ENCODE measurements around the gene SMIM32. TPM values are rescaled to one million over a fixed set of nuclear protein-coding genes. Genes with fewer than 3 reads are reported as not detected.

The SMIM32 gene
- total and polyA plus RNA-seq, 2 experiments from 2014 or later = 0.27 to 0.56 TPM

DNA sequence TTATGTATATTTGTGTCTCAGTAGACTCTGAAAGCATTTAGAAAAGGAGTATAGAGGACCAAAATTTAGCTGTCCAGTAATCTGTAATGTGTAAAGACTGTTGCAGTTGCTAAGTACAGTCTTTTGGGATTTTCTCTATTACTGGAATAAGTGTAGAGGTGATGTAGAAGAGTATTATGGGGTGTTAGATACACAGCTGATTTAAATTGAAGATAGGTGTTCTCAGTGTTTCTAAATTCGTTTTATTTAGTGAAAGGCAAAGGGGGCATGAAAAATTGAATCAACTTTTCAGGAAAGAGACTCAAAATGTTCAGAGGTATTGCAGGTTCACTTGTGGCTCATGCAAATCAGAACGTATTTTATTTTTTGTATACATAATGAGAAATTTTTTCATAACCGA lies 46.8 kb downstream of the SMIM32 start:
- no peaks in the 10 kb centered on the region for H3K36me3 ChIP-seq (ENCODE audit: insufficient read depth)
- Mint-ChIP-seq H3K9me3 (no peaks in the 10 kb centered on the region), H3K4me1 (peaks cover 17% of the 10 kb centered on the region; the same call in 2 of the 3 replicates), H3K36me3 (ENCODE audit: low read depth) (no peaks in the 10 kb centered on the region), H3K4me3 (no peak overlapping the region), H3K27me3 (ENCODE audit: insufficient read depth, low read depth, poor library complexity) (no peaks in the 10 kb centered on the region), H3K27ac (no peak overlapping the region)
- TF ChIP-seq, protein P1, sequence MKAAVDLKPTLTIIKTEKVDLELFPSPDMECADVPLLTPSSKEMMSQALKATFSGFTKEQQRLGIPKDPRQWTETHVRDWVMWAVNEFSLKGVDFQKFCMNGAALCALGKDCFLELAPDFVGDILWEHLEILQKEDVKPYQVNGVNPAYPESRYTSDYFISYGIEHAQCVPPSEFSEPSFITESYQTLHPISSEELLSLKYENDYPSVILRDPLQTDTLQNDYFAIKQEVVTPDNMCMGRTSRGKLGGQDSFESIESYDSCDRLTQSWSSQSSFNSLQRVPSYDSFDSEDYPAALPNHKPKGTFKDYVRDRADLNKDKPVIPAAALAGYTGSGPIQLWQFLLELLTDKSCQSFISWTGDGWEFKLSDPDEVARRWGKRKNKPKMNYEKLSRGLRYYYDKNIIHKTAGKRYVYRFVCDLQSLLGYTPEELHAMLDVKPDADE (IDR thresholded peaks at IDR 0.05) = no peak
- ATAC-seq (no peak), DNase-seq (ENCODE audit: low spot score) (no peak)
- H3K4me2 ChIP-seq = no peak overlapping the region
- no peak overlapping the region for H3K27ac ChIP-seq (ENCODE audit: low read depth)
- no peaks in the 10 kb centered on the region for H3K27me3 ChIP-seq (ENCODE audit: insufficient read depth)
- no peaks in the 10 kb centered on the region for H3F3A ChIP-seq (replicated peaks; ENCODE audit: low read depth)
- peaks cover 98% of the 10 kb centered on the region for H3K79me2 ChIP-seq (replicated peaks; ENCODE audit: insufficient read depth)
- no peaks in the 10 kb centered on the region for H3K9me2 ChIP-seq (ENCODE audit: insufficient read depth)
- no peak overlapping the region for H3K4me3 ChIP-seq
- H3K4me1 ChIP-seq (ENCODE audit: insufficient read depth) = peaks cover 17% of the 10 kb centered on the region
- H4K20me1 ChIP-seq (replicated peaks; ENCODE audit: insufficient read depth) = peaks cover 65% of the 10 kb centered on the region
- H2AFZ ChIP-seq = no peak overlapping the region

GRCh38 chr5:136145030-136145429 lies 47.9 kb downstream of the SMIM32 start:
- H3K27me3 Mint-ChIP-seq (ENCODE audit: insufficient read depth, low read depth, poor library complexity) = no peaks in the 10 kb centered on the region
- no peaks in the 10 kb centered on the region for H3K27me3 ChIP-seq (ENCODE audit: insufficient read depth)
- DNase-seq (ENCODE audit: low spot score) (no peak), ATAC-seq (no peak)
- peaks cover 17% of the 10 kb centered on the region for H3K4me1 ChIP-seq (ENCODE audit: insufficient read depth)
- H4K20me1 ChIP-seq (replicated peaks; ENCODE audit: insufficient read depth) = peaks cover 63% of the 10 kb centered on the region
- H3K4me3 ChIP-seq = no peak overlapping the region
- peaks cover 100% of the 10 kb centered on the region for H3K79me2 ChIP-seq (replicated peaks; ENCODE audit: insufficient read depth)
- no peaks in the 10 kb centered on the region for H3K9me2 ChIP-seq (ENCODE audit: insufficient read depth)
- H3K9me3 Mint-ChIP-seq = no peaks in the 10 kb centered on the region
- no peak overlapping the region for H3K27ac ChIP-seq (ENCODE audit: low read depth)
- no peak overlapping the region for H2AFZ ChIP-seq
- H3K27ac Mint-ChIP-seq = no peak overlapping the region
- no peak overlapping the region for H3K4me3 Mint-ChIP-seq
- peaks cover 16% of the 10 kb centered on the region; the same call in 2 of the 3 replicates for H3K4me1 Mint-ChIP-seq
- H3K36me3 Mint-ChIP-seq (ENCODE audit: low read depth) = no peaks in the 10 kb centered on the region
- H3K36me3 ChIP-seq (ENCODE audit: insufficient read depth) = no peaks in the 10 kb centered on the region
- no peak overlapping the region for H3K4me2 ChIP-seq
- H3F3A ChIP-seq (replicated peaks; ENCODE audit: low read depth) = no peaks in the 10 kb centered on the region
- TF ChIP-seq POLR2AphosphoS5 (IDR thresholded peaks at IDR 0.05; ENCODE audit: low read depth) (no peak), NANOG (IDR thresholded peaks at IDR 0.05; ENCODE audit: borderline replicate concordance) (no peak), EZH2 (IDR thresholded peaks at IDR 0.05; ENCODE audit: low read depth, unreplicated experiment) (no peak), STAT1 (IDR thresholded peaks at IDR 0.05; ENCODE audit: unreplicated experiment) (no peak), EZH2phosphoT487 (IDR thresholded peaks at IDR 0.05; ENCODE audit: unreplicated experiment) (no peak), ZNF114 (CRISPR knock-in tag; IDR thresholded peaks at IDR 0.05) (no peak), CREB1 (CRISPR knock-in tag; IDR thresholded peaks at IDR 0.05; ENCODE audit: low read depth) (no peak), ZNF331 (CRISPR knock-in tag; IDR thresholded peaks at IDR 0.05; ENCODE audit: low read depth) (no peak), JUNB (IDR thresholded peaks at IDR 0.05; ENCODE audit: unreplicated experiment) (no peak)
- TF ChIP-seq, protein P2, sequence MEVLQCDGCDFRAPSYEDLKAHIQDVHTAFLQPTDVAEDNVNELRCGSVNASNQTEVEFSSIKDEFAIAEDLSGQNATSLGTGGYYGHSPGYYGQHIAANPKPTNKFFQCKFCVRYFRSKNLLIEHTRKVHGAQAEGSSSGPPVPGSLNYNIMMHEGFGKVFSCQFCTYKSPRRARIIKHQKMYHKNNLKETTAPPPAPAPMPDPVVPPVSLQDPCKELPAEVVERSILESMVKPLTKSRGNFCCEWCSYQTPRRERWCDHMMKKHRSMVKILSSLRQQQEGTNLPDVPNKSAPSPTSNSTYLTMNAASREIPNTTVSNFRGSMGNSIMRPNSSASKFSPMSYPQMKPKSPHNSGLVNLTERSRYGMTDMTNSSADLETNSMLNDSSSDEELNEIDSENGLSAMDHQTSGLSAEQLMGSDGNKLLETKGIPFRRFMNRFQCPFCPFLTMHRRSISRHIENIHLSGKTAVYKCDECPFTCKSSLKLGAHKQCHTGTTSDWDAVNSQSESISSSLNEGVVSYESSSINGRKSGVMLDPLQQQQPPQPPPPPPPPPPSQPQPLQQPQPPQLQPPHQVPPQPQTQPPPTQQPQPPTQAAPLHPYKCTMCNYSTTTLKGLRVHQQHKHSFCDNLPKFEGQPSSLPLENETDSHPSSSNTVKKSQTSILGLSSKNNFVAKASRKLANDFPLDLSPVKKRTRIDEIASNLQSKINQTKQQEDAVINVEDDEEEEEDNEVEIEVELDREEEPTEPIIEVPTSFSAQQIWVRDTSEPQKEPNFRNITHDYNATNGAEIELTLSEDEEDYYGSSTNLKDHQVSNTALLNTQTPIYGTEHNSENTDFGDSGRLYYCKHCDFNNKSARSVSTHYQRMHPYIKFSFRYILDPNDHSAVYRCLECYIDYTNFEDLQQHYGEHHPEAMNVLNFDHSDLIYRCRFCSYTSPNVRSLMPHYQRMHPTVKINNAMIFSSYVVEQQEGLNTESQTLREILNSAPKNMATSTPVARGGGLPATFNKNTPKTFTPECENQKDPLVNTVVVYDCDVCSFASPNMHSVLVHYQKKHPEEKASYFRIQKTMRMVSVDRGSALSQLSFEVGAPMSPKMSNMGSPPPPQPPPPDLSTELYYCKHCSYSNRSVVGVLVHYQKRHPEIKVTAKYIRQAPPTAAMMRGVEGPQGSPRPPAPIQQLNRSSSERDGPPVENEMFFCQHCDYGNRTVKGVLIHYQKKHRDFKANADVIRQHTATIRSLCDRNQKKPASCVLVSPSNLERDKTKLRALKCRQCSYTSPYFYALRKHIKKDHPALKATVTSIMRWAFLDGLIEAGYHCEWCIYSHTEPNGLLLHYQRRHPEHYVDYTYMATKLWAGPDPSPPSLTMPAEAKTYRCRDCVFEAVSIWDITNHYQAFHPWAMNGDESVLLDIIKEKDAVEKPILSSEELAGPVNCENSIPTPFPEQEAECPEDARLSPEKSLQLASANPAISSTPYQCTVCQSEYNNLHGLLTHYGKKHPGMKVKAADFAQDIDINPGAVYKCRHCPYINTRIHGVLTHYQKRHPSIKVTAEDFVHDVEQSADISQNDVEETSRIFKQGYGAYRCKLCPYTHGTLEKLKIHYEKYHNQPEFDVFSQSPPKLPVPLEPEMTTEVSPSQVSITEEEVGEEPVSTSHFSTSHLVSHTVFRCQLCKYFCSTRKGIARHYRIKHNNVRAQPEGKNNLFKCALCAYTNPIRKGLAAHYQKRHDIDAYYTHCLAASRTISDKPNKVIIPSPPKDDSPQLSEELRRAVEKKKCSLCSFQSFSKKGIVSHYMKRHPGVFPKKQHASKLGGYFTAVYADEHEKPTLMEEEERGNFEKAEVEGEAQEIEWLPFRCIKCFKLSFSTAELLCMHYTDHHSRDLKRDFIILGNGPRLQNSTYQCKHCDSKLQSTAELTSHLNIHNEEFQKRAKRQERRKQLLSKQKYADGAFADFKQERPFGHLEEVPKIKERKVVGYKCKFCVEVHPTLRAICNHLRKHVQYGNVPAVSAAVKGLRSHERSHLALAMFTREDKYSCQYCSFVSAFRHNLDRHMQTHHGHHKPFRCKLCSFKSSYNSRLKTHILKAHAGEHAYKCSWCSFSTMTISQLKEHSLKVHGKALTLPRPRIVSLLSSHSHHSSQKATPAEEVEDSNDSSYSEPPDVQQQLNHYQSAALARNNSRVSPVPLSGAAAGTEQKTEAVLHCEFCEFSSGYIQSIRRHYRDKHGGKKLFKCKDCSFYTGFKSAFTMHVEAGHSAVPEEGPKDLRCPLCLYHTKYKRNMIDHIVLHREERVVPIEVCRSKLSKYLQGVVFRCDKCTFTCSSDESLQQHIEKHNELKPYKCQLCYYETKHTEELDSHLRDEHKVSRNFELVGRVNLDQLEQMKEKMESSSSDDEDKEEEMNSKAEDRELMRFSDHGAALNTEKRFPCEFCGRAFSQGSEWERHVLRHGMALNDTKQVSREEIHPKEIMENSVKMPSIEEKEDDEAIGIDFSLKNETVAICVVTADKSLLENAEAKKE (CRISPR knock-in tag; IDR thresholded peaks at IDR 0.05) = no peak
- TF ChIP-seq, protein P1 (IDR thresholded peaks at IDR 0.05) = no peak

Data from GM23338 (cell line).